Astrocyte of the cerebellum (primary cell): ENCODE data around the gene GFOD1.

ENCODE experiments used
- DNase-seq: peaks from one replicate; pipeline ENCODE4 v3.0.0-alpha.2; 2011; ENCODE audit warnings: low read depth
- H3K4me3 ChIP-seq: 2 replicates; pipeline ENCODE4 v1.5.1; 2011; ENCODE audit warnings: mild to moderate bottlenecking, low read depth, low read length, moderate library complexity
- in situ Hi-C: cut with HindIII; loops from 2 replicates; pipeline ENCODE4 v1.10.0; 2017; ENCODE audit warnings: low sequenced_read_pairs
- TF ChIP-seq, protein P1 (sequence below): IDR thresholded peaks from 2 replicates; pipeline ENCODE4 v1.5.1; 2012; ENCODE audit warnings: low read length, low read depth, moderate library complexity, mild to moderate bottlenecking; ENCODE audit errors: missing control alignments

GFOD1 gene

GRCh38 chr6:13412211-13412610 lies 75.2 kb downstream of the GFOD1 start:
- TF ChIP-seq, protein P1, sequence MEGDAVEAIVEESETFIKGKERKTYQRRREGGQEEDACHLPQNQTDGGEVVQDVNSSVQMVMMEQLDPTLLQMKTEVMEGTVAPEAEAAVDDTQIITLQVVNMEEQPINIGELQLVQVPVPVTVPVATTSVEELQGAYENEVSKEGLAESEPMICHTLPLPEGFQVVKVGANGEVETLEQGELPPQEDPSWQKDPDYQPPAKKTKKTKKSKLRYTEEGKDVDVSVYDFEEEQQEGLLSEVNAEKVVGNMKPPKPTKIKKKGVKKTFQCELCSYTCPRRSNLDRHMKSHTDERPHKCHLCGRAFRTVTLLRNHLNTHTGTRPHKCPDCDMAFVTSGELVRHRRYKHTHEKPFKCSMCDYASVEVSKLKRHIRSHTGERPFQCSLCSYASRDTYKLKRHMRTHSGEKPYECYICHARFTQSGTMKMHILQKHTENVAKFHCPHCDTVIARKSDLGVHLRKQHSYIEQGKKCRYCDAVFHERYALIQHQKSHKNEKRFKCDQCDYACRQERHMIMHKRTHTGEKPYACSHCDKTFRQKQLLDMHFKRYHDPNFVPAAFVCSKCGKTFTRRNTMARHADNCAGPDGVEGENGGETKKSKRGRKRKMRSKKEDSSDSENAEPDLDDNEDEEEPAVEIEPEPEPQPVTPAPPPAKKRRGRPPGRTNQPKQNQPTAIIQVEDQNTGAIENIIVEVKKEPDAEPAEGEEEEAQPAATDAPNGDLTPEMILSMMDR = no peak
- in situ Hi-C loops = no loop called here

GRCh38 chr6:13411484-13411883 lies 75.9 kb downstream of the GFOD1 start:
- no peak for DNase-seq
- H3K4me3 ChIP-seq = no peak overlapping the region
- in situ Hi-C loops = no loop called here
- TF ChIP-seq, protein P1 = no peak

More at GRCh38 chr6:13412211-13412610, 75.2 kb downstream of the GFOD1 start:
- H3K4me3 ChIP-seq = no peak overlapping the region
- DNase-seq = no peak

- no peak for DNase-seq
- H3K4me3 ChIP-seq = no peak overlapping the region
- in situ Hi-C loops = no loop called here
- TF ChIP-seq, protein P1 = no peak
Measured at GRCh38 chr6:13409991-13410390, 77.4 kb downstream of the GFOD1 start.

DNA sequence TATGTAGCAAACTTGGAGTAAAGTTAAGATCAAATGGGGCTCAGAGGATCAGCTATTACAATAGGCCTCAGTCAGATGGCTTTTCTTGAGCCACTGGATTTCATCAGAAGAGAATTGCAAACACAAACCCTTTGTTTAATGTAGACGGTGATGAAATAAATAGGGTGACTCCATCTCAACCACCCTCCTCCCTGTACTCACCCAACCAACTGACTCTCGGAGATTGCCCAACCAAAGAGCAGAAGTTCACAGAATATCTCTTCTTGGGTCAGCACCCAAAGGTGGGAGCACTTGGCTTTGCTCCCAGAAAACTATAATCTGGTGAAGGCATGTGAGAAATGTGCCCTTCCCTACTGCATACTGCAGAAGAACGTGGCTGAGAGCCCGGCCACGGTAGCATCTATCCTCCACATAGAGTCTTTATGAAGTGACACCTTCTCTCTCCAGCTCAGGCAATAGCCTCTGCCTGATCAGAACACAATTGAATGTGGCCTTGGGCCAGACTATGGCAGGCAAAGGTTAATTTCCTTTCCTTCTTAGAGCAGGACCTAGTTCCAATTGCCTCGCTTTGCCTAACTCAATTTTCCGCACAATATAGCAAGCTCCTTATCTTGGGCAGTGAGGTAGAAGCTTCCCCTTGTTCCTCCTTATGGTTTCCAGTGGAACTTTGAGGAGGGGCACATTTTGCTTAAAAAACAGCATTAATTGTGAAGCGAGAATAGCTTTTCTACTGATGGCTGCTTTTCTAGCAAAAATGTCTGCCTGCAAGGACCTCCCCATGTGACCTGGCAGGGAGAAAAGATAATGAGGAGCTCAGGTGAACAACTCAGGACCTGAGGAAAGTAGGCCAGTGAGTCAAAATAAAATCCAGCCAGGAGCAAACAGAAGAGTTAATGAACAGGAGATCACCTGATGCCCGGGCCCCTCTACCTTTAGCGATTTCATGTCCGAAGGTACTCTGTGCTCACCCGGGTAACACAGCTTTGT lies 79.4 kb downstream of the GFOD1 start:
- no peak for DNase-seq
- TF ChIP-seq, protein P1 = no peak
- in situ Hi-C loops = no loop called here
- H3K4me3 ChIP-seq = no peak overlapping the region

DNA sequence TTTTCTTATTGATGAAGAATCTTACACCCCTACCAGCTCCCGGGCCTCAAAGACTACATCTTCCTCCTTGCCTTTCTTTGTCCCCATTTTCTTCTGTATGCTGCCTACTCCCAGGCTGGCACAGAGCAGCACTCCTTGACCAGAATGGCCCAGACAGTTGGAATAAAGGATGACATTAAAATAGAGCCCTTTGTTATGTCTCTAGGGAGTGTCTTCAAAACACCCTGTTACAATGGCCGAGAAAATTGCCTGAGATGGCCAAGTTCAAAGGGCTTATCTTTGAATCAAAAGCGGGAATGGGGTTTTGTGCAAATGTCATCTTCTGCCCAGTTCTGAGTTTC lies 80.1 kb downstream of the GFOD1 start:
- in situ Hi-C loops = no loop called here
- TF ChIP-seq, protein P1 = no peak
- no peak overlapping the region for H3K4me3 ChIP-seq
- no peak for DNase-seq

GRCh38 chr6:13406781-13407180 lies 80.6 kb downstream of the GFOD1 start:
- DNase-seq = no peak
- in situ Hi-C loops = no loop called here
- no peak overlapping the region for H3K4me3 ChIP-seq
- TF ChIP-seq, protein P1 = no peak
